ENCODE data around the gene GHR.

GHR gene

DNA sequence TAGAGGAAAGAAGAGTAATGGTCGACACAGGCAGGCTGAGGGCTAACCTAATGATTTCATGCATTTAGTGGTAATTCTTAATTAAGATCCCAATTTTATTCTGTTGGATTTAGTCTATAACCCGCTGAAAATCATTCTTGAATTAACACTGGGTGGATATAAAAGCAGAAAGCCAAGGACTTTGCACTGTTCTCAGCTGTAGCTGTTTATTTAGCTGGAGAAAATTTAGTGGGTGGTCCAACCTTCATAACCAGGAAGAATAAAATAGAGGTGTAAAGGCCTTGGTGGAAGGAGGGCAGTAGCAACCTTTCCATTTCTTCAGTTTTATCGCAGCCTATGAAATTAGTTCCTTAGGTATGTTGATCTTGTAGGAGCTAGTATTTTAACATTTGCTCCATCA is 92.3 kb downstream of the GHR start:
- no peaks in the 10 kb centered on the region for H3K36me3 ChIP-seq
- H3K9me3 ChIP-seq: no peaks in the 10 kb centered on the region
- TF ChIP-seq, protein P1, sequence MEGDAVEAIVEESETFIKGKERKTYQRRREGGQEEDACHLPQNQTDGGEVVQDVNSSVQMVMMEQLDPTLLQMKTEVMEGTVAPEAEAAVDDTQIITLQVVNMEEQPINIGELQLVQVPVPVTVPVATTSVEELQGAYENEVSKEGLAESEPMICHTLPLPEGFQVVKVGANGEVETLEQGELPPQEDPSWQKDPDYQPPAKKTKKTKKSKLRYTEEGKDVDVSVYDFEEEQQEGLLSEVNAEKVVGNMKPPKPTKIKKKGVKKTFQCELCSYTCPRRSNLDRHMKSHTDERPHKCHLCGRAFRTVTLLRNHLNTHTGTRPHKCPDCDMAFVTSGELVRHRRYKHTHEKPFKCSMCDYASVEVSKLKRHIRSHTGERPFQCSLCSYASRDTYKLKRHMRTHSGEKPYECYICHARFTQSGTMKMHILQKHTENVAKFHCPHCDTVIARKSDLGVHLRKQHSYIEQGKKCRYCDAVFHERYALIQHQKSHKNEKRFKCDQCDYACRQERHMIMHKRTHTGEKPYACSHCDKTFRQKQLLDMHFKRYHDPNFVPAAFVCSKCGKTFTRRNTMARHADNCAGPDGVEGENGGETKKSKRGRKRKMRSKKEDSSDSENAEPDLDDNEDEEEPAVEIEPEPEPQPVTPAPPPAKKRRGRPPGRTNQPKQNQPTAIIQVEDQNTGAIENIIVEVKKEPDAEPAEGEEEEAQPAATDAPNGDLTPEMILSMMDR (IDR thresholded peaks at IDR 0.05): no peak
- H3K27ac ChIP-seq: no peak overlapping the region
- H3K4me3 ChIP-seq (ENCODE audit: low read depth in 1 of 2, low read length in 1 of 2): no peak overlapping the region
- H3K4me1 ChIP-seq (ENCODE audit: control insufficient read depth in 1 of 2, insufficient read depth in 1 of 2, low read depth in 1 of 2, low read length in 1 of 2): no peaks in the 10 kb centered on the region
- H3K27me3 ChIP-seq: no peaks in the 10 kb centered on the region

DNA sequence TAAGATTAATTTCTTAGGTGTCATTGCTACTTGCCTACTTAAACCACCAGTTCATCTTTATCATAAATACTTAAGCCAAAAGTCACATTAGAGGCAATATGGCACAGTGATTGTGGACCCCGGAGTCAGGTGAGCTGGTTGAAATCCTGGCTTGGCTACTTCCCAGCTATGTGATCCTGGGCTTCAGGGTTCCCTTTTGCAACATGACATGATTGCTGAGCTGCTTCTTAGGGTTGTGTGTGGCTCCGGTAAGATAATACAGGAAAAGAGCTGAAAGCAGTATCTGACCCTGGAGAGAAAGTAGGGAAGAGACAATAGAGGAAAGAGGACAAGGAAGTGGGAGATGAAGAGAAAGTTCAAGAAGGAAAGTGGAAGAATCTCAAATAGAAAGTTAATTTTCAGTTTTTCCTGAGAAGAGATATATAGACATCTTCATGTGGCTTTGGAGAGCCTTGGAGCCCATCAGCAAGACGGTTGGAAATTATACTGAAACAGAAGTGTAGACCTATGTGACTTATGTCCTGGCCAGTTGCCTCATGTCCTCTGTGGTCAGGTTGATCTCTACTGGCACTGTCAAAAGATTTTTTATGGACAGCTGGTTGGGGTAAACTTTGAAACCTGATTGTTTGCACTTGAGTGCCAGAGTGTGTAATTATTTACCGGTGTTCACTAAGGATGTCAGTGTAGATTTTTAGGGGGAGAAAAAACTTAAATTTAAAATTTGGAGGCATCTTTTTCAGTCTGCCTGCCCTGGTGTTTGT is 93.2 kb downstream of the GHR start:
- H3K9me3 ChIP-seq: no peaks in the 10 kb centered on the region
- TF ChIP-seq, protein P1 (IDR thresholded peaks at IDR 0.05): no peak
- no peaks in the 10 kb centered on the region for H3K36me3 ChIP-seq
- no peaks in the 10 kb centered on the region for H3K27me3 ChIP-seq
- H3K4me3 ChIP-seq (ENCODE audit: low read depth in 1 of 2, low read length in 1 of 2): no peak overlapping the region
- H3K27ac ChIP-seq: no peak overlapping the region
- H3K4me1 ChIP-seq (ENCODE audit: control insufficient read depth in 1 of 2, insufficient read depth in 1 of 2, low read depth in 1 of 2, low read length in 1 of 2): no peaks in the 10 kb centered on the region

DNA sequence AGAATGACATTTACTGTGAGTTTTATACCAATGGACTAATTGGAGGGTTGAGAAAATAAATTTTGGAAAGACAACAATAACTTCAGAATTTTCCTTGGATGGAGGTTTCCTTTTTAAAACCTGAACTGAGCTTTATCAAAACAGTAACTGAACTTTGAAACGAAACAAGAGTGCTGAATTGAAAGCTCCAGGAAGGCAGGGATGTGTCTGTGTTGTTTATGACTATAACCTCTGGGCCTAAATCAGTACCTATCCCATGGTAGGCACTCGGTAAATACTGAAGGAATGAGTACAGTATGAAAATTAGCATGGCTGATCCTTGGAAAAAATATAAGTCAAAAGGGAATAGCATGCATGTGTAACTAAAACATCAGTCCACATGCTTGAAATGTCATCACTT is 93.9 kb downstream of the GHR start:
- H3K4me3 ChIP-seq (ENCODE audit: low read depth in 1 of 2, low read length in 1 of 2): no peak overlapping the region
- H3K36me3 ChIP-seq: no peaks in the 10 kb centered on the region
- no peaks in the 10 kb centered on the region for H3K9me3 ChIP-seq
- TF ChIP-seq, protein P1 (IDR thresholded peaks at IDR 0.05): no peak
- H3K27me3 ChIP-seq: no peaks in the 10 kb centered on the region
- no peak overlapping the region for H3K27ac ChIP-seq
- H3K4me1 ChIP-seq (ENCODE audit: control insufficient read depth in 1 of 2, insufficient read depth in 1 of 2, low read depth in 1 of 2, low read length in 1 of 2): no peaks in the 10 kb centered on the region

DNA sequence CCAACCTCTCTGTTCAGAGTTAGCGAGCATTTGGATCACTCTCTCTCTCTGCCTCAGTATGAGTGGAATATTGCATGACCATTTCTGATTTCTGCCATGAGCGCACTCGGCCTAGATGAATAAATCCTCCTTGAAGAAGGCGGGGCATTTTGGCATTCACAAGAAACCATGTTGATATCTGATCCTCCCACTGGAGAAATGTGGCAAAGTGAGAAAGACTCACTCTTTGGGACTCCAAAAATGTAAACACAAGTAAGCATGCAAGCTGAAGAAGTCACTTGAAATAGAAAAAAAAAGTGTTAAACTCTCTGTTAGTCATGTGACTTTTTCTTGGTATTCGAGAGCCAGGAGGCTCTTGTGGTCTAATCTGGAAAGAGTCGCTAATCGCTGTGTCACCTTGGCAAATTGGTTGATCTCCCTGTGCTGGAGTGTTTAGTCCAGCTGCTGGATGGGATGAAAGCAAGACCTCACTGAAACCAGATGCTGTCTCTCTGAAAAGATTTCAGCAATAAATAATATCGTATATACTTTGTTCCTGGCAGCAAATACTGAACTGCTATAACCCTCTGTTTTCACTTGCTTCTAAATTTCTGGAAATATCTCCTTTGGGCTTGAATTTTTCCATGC is 95.5 kb downstream of the GHR start:
- no peaks in the 10 kb centered on the region for H3K27me3 ChIP-seq
- H3K27ac ChIP-seq: no peak overlapping the region
- H3K36me3 ChIP-seq: no peaks in the 10 kb centered on the region
- no peaks in the 10 kb centered on the region for H3K4me1 ChIP-seq (ENCODE audit: control insufficient read depth in 1 of 2, insufficient read depth in 1 of 2, low read depth in 1 of 2, low read length in 1 of 2)
- H3K4me3 ChIP-seq (ENCODE audit: low read depth in 1 of 2, low read length in 1 of 2): no peak overlapping the region
- no peaks in the 10 kb centered on the region for H3K9me3 ChIP-seq
- TF ChIP-seq, protein P1 (IDR thresholded peaks at IDR 0.05): no peak

DNA sequence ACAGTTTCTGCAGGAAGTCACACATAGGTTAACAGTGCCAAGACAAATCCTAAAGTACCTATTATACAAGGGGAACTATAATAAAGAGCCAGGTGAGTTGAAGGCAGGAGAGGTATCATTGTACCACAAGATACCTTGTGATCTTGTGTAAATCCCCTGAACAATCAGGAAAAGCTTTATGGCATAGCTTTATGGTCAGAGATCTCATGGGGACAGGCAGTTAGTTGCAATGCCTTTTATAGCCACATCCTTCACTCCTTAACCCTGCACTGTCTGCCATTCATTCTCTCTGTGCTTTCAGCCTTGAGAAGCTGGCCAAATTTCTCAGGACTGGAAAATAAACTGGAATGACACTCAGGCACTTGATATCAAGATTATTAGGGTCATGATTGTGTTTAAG is 97.0 kb downstream of the GHR start:
- H3K4me3 ChIP-seq (ENCODE audit: low read depth in 1 of 2, low read length in 1 of 2): no peak overlapping the region
- no peaks in the 10 kb centered on the region for H3K36me3 ChIP-seq

More for the DNA sequence above, 97.0 kb downstream of the GHR start:
- TF ChIP-seq, protein P1 (IDR thresholded peaks at IDR 0.05): no peak
- Histone ChIP-seq H3K4me1 (ENCODE audit: control insufficient read depth in 1 of 2, insufficient read depth in 1 of 2, low read depth in 1 of 2, low read length in 1 of 2) (no peaks in the 10 kb centered on the region), H3K9me3 (no peaks in the 10 kb centered on the region), H3K27ac (no peak overlapping the region), H3K27me3 (no peaks in the 10 kb centered on the region)
